Sigmoid colon (tissue), 4 donors: ENCODE measurements around the gene LINC00632.

Experiments
- EP300 ChIP-seq, 4 donors: sonication (generic); formaldehyde crosslinking; IDR thresholded peaks; one replicate each; pipeline ENCODE4 v1.6.1; 2017; ENCODE audit warnings: antibody characterized with exemption in 4 of 4
- TF ChIP-seq, protein P1 (sequence below), 4 experiments: fragments of 450-650 bp in 3 of 4; fragments of 200-600 bp in 1 of 4; IDR thresholded peaks; one replicate each; pipeline ENCODE4 v1.5.1; 2016 to 2019; ENCODE audit warnings: antibody characterized with exemption in 4 of 4, mild to moderate bottlenecking in 3 of 4, moderate library complexity in 2 of 4

DNA sequence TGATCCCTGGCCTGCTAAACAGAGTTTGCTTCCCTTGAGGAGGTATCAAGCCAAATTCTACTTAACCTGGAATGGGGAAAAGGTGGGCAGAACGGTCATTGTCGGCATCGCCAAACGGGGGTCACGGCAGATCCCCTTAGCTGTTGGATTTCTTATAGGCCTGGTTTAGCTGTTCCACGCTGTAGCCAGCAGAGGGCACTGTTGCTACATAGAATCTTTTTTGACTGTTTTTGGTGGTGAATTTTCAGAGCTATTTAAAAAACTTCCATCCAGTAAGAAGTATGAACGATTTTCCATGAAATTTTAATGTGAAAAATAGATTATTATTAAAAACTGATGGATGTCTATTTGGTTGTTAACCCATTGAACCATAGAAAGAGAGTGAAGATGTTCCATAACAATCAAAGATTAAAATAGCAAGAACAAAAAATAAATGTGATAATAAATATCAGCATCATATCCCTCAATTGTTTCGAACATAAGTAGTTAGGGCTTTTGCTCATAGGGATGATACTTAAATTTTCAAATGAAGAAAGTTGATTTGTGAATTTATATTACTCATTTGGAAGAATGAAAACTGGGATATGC is 56.6 kb downstream of the LINC00632 start:
- TF ChIP-seq, protein P1, sequence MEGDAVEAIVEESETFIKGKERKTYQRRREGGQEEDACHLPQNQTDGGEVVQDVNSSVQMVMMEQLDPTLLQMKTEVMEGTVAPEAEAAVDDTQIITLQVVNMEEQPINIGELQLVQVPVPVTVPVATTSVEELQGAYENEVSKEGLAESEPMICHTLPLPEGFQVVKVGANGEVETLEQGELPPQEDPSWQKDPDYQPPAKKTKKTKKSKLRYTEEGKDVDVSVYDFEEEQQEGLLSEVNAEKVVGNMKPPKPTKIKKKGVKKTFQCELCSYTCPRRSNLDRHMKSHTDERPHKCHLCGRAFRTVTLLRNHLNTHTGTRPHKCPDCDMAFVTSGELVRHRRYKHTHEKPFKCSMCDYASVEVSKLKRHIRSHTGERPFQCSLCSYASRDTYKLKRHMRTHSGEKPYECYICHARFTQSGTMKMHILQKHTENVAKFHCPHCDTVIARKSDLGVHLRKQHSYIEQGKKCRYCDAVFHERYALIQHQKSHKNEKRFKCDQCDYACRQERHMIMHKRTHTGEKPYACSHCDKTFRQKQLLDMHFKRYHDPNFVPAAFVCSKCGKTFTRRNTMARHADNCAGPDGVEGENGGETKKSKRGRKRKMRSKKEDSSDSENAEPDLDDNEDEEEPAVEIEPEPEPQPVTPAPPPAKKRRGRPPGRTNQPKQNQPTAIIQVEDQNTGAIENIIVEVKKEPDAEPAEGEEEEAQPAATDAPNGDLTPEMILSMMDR (IDR thresholded peaks at IDR 0.05): peak; percentile 17 to 64 (median 34)
- no peak for TF ChIP-seq EP300 (IDR thresholded peaks at IDR 0.05)
